Measurements from ENCODE around the gene PSME1. TPM values are rescaled to one million over a fixed set of nuclear protein-coding genes. Genes with fewer than 3 reads are reported as not detected.

Gene PSME1
- total and polyA plus RNA-seq, 2 of the 13 experiments (the other 11 are each of a cell fraction or from before 2014, with no cell fraction given) = 159 to 608 TPM

DNA sequence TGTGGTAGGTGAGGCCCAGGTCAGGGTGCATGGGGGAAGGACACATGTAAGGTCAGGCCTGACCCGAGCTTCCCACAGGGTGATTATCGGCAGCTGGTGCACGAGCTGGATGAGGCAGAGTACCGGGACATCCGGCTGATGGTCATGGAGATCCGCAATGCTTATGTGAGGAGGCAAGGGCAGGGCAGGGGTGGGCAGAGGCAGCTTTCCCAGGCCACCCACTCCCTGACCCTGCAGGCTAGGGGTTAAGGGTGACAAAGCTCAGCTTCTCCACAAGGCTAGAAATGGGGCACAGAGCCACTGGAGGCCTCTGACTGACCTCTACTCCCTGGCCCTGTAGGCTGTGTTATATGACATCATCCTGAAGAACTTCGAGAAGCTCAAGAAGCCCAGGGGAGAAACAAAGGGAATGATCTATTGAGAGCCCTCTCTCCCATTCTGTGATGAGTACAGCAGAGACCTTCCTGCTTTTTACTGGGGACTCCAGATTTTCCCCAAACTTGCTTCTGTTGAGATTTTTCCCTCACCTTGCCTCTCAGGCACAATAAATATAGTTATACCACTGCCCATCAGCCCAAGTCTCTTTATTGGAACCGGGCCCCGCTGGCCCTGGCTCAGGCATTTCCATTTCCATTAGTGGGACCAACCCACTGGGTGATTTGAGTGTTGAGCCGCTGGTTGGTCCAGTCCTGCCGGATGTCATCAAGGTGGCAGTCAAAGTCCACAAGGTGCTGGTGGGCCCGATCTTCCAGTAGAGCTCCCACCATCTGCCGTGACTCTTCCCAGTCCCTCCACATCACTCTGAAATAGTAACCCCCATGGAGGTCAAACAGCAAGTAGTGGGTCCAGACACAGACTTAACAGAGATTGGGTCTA, 2.6 kb downstream of the PSME1 start (continued):
- TF ChIP-seq ATF7 (IDR thresholded peaks at IDR 0.05) = peak; percentile 84
- peak; percentile 45; the same call in 1 of the 2 replicates for TF ChIP-seq ATF7 (CRISPR knock-in tag; IDR thresholded peaks at IDR 0.05)
- TF ChIP-seq ZNF775 (CRISPR knock-in tag; IDR thresholded peaks at IDR 0.05; ENCODE audit: borderline replicate concordance) = no peak
- peak; percentile 28; the same call in 1 of the 2 replicates for TF ChIP-seq SP5 (CRISPR knock-in tag; IDR thresholded peaks at IDR 0.05; ENCODE audit: borderline replicate concordance, low read depth)
- TF ChIP-seq, protein P1, sequence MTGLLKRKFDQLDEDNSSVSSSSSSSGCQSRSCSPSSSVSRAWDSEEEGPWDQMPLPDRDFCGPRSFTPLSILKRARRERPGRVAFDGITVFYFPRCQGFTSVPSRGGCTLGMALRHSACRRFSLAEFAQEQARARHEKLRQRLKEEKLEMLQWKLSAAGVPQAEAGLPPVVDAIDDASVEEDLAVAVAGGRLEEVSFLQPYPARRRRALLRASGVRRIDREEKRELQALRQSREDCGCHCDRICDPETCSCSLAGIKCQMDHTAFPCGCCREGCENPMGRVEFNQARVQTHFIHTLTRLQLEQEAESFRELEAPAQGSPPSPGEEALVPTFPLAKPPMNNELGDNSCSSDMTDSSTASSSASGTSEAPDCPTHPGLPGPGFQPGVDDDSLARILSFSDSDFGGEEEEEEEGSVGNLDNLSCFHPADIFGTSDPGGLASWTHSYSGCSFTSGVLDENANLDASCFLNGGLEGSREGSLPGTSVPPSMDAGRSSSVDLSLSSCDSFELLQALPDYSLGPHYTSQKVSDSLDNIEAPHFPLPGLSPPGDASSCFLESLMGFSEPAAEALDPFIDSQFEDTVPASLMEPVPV (CRISPR knock-in tag; IDR thresholded peaks at IDR 0.05) = 0 out of 2 replicates have a peak, but pooled peaks have one; percentile 8
- TF ChIP-seq, protein P2, sequence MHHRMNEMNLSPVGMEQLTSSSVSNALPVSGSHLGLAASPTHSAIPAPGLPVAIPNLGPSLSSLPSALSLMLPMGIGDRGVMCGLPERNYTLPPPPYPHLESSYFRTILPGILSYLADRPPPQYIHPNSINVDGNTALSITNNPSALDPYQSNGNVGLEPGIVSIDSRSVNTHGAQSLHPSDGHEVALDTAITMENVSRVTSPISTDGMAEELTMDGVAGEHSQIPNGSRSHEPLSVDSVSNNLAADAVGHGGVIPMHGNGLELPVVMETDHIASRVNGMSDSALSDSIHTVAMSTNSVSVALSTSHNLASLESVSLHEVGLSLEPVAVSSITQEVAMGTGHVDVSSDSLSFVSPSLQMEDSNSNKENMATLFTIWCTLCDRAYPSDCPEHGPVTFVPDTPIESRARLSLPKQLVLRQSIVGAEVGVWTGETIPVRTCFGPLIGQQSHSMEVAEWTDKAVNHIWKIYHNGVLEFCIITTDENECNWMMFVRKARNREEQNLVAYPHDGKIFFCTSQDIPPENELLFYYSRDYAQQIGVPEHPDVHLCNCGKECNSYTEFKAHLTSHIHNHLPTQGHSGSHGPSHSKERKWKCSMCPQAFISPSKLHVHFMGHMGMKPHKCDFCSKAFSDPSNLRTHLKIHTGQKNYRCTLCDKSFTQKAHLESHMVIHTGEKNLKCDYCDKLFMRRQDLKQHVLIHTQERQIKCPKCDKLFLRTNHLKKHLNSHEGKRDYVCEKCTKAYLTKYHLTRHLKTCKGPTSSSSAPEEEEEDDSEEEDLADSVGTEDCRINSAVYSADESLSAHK (CRISPR knock-in tag; IDR thresholded peaks at IDR 0.05; ENCODE audit: borderline replicate concordance) = no peak
- TF ChIP-seq, protein P3, sequence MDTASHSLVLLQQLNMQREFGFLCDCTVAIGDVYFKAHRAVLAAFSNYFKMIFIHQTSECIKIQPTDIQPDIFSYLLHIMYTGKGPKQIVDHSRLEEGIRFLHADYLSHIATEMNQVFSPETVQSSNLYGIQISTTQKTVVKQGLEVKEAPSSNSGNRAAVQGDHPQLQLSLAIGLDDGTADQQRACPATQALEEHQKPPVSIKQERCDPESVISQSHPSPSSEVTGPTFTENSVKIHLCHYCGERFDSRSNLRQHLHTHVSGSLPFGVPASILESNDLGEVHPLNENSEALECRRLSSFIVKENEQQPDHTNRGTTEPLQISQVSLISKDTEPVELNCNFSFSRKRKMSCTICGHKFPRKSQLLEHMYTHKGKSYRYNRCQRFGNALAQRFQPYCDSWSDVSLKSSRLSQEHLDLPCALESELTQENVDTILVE (CRISPR knock-in tag; IDR thresholded peaks at IDR 0.05) = no peak
- no peak for TF ChIP-seq U2AF1 (optimal IDR thresholded peaks at IDR 0.05; ENCODE audit: low read depth, low read length)
- peak; percentile 31; the same call in 1 of the 2 replicates for TF ChIP-seq POLR2G (IDR thresholded peaks at IDR 0.05; ENCODE audit: low read depth, low read length)
- no peak for TF ChIP-seq ZBTB42 (CRISPR knock-in tag; IDR thresholded peaks at IDR 0.05)
- TF ChIP-seq FOXJ3 (CRISPR knock-in tag; IDR thresholded peaks at IDR 0.05; ENCODE audit: borderline replicate concordance) = no peak
- TF ChIP-seq MEIS2 (CRISPR knock-in tag; IDR thresholded peaks at IDR 0.05) = 0 out of 2 replicates have a peak, but pooled peaks have one; percentile 50
- no peak for TF ChIP-seq ZNF180 (CRISPR knock-in tag; IDR thresholded peaks at IDR 0.05; ENCODE audit: borderline replicate concordance, low read depth)
- TF ChIP-seq ZNF605 (CRISPR knock-in tag; IDR thresholded peaks at IDR 0.05) = no peak
- peak; percentile 44; the same call in 1 of the 2 replicates for TF ChIP-seq ZNF263 (CRISPR knock-in tag; IDR thresholded peaks at IDR 0.05)
- no peak for TF ChIP-seq ELF1 (CRISPR knock-in tag; IDR thresholded peaks at IDR 0.05)
- TF ChIP-seq, protein P4, sequence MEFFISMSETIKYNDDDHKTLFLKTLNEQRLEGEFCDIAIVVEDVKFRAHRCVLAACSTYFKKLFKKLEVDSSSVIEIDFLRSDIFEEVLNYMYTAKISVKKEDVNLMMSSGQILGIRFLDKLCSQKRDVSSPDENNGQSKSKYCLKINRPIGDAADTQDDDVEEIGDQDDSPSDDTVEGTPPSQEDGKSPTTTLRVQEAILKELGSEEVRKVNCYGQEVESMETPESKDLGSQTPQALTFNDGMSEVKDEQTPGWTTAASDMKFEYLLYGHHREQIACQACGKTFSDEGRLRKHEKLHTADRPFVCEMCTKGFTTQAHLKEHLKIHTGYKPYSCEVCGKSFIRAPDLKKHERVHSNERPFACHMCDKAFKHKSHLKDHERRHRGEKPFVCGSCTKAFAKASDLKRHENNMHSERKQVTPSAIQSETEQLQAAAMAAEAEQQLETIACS (CRISPR knock-in tag; IDR thresholded peaks at IDR 0.05) = no peak
- TF ChIP-seq NR3C1 (CRISPR knock-in tag; IDR thresholded peaks at IDR 0.05) = no peak
- TF ChIP-seq ZNF3 (CRISPR knock-in tag; IDR thresholded peaks at IDR 0.05) = no peak
- TF ChIP-seq, protein P5, sequence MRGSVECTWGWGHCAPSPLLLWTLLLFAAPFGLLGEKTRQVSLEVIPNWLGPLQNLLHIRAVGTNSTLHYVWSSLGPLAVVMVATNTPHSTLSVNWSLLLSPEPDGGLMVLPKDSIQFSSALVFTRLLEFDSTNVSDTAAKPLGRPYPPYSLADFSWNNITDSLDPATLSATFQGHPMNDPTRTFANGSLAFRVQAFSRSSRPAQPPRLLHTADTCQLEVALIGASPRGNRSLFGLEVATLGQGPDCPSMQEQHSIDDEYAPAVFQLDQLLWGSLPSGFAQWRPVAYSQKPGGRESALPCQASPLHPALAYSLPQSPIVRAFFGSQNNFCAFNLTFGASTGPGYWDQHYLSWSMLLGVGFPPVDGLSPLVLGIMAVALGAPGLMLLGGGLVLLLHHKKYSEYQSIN (CRISPR knock-in tag; IDR thresholded peaks at IDR 0.05; ENCODE audit: borderline replicate concordance) = no peak
- no peak for TF ChIP-seq ZNF557 (CRISPR knock-in tag; IDR thresholded peaks at IDR 0.05)
- peak; percentile 12 for TF ChIP-seq HNRNPH1 (optimal IDR thresholded peaks at IDR 0.05; ENCODE audit: low read depth, low read length)
- TF ChIP-seq GABPB1 (CRISPR knock-in tag; IDR thresholded peaks at IDR 0.05) = 0 out of 2 replicates have a peak, but pooled peaks have one; percentile 17

Data from HepG2 (cell line).